ENCODE results near the gene CHAMP1.
"Not testable (repeated sequence)": the region's sequence is repeated elsewhere in the genome, so short reads cannot be mapped to it uniquely, and the experiment has no call there.

The CHAMP1 gene

DNA sequence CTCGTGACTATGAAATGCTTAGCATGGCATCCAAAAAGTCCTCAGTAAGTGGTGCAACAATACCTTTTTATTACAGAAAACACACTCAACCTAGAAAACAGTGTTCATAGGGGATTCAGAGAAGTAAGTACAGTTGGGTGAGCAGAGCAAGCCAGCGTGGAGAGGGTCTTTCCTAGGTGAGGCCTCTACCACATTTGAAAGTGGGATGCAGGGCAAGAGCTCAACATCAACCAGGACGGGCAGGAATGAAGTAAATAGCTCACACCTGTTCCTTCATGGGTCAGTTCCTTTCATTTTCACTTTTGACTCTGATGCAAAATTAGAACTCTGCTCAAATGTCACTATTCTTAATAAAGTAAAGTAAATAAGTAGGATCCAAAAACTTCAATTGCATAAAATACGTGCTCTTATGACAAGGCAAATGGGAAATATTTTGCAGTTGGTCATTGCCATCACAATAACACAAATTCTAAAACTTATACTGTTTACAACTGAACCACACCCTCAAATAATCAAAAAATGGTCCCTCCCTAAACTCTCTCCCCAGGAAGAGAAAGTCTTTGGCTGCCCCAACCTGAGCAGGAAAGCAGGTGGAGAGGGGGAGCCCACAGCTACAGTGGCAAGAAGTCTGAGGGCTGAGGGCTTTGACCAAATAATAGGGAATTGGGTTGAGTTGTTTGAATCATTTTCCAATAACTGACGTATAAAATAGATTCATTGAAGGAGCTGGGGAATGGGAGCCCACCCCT, 20.2 kb downstream of the CHAMP1 start:
- peaks cover 12% of the 10 kb centered on the region for H3K36me3 ChIP-seq (replicated peaks; ENCODE audit: low read depth, low read length)
- H2AFZ ChIP-seq (ENCODE audit: low read depth, low read length), result no peak overlapping the region
- H3K9ac ChIP-seq (ENCODE audit: low read length), result no peak overlapping the region
- H3K4me3 ChIP-seq (ENCODE audit: low read length), result peak overlapping the region; percentile 31
- peaks cover 21% of the 10 kb centered on the region for H3K4me1 ChIP-seq (ENCODE audit: low read length)
- no peaks in the 10 kb centered on the region for H4K20me1 ChIP-seq (ENCODE audit: insufficient read depth, low read length)
- no peaks in the 10 kb centered on the region for H3K9me3 ChIP-seq (ENCODE audit: insufficient read depth, low read length)
- H3K4me2 ChIP-seq (ENCODE audit: low read length), result peak overlapping the region; percentile 51
- no peaks in the 10 kb centered on the region for H3K79me2 ChIP-seq (ENCODE audit: low read length)
- H3K27me3 ChIP-seq (ENCODE audit: low read depth, low read length), result no peaks in the 10 kb centered on the region
- no peak overlapping the region for H3K27ac ChIP-seq (ENCODE audit: low read length)
- TF ChIP-seq, protein P1, sequence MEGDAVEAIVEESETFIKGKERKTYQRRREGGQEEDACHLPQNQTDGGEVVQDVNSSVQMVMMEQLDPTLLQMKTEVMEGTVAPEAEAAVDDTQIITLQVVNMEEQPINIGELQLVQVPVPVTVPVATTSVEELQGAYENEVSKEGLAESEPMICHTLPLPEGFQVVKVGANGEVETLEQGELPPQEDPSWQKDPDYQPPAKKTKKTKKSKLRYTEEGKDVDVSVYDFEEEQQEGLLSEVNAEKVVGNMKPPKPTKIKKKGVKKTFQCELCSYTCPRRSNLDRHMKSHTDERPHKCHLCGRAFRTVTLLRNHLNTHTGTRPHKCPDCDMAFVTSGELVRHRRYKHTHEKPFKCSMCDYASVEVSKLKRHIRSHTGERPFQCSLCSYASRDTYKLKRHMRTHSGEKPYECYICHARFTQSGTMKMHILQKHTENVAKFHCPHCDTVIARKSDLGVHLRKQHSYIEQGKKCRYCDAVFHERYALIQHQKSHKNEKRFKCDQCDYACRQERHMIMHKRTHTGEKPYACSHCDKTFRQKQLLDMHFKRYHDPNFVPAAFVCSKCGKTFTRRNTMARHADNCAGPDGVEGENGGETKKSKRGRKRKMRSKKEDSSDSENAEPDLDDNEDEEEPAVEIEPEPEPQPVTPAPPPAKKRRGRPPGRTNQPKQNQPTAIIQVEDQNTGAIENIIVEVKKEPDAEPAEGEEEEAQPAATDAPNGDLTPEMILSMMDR (IDR thresholded peaks at IDR 0.05; ENCODE audit: low read depth, low read length), result no peak
- TF ChIP-seq EZH2phosphoT487 (IDR thresholded peaks at IDR 0.05; ENCODE audit: low read depth), result no peak

DNA sequence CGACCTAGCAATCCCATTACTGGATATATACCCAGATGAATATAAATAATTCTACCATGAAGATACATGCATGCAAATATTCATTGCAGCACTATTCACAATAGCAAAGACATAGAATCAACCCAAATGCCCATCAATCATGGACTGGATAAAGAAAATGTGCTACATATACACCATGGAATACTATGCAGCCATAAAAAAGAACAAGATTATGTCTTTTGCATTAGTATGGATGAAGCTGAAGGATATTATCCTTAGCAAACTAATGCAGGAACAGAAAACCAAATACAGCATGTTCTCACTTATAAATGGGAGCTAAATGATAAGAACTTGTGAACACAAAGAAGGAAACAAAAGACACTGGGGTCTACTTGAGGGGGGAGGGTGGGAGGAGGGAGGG, 22.2 kb downstream of the CHAMP1 start:
- not testable (repeated sequence) for H4K20me1 ChIP-seq (ENCODE audit: insufficient read depth, low read length); H3K27ac ChIP-seq (ENCODE audit: low read length); H2AFZ ChIP-seq (ENCODE audit: low read depth, low read length); H3K36me3 ChIP-seq (replicated peaks; ENCODE audit: low read depth, low read length); H3K79me2 ChIP-seq (ENCODE audit: low read length); H3K9me3 ChIP-seq (ENCODE audit: insufficient read depth, low read length); H3K4me2 ChIP-seq (ENCODE audit: low read length); H3K27me3 ChIP-seq (ENCODE audit: low read depth, low read length); H3K4me3 ChIP-seq (ENCODE audit: low read length); H3K9ac ChIP-seq (ENCODE audit: low read length)
- peaks cover 27% of the 10 kb centered on the region for H3K4me1 ChIP-seq (ENCODE audit: low read length)

DNA sequence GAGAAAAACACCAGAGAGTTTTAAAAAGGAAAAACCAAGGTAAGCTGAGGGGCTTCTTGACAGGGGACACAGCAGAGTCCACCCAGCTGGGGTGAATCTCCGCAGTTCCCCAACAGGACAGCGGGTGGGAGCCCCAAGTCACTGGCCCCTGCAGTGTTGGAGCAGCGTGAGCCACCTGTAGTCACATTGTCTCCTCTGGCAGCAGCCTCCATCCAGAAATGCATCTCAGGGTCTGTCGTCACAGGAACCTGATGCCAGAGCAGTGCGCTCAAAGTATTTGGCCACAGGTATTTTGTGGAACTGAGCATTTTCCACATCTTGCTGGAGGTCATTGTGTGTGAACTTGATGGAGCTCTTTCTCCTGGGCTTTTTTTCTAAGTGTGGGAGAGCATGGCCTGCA, 24.7 kb downstream of the CHAMP1 start:
- Histone ChIP-seq H3K27me3 (ENCODE audit: low read depth, low read length) (no peaks in the 10 kb centered on the region), H2AFZ (ENCODE audit: low read depth, low read length) (no peak overlapping the region), H3K4me2 (ENCODE audit: low read length) (no peak overlapping the region), H3K9ac (ENCODE audit: low read length) (no peak overlapping the region), H3K4me1 (ENCODE audit: low read length) (peaks cover 16% of the 10 kb centered on the region), H3K79me2 (ENCODE audit: low read length) (no peaks in the 10 kb centered on the region), H3K4me3 (ENCODE audit: low read length) (no peak overlapping the region), H3K36me3 (replicated peaks; ENCODE audit: low read depth, low read length) (no peaks in the 10 kb centered on the region), H4K20me1 (ENCODE audit: insufficient read depth, low read length) (no peaks in the 10 kb centered on the region), H3K9me3 (ENCODE audit: insufficient read depth, low read length) (no peaks in the 10 kb centered on the region), H3K27ac (ENCODE audit: low read length) (no peak overlapping the region)
- TF ChIP-seq EZH2phosphoT487 (IDR thresholded peaks at IDR 0.05; ENCODE audit: low read depth), result no peak
- TF ChIP-seq, protein P1 (IDR thresholded peaks at IDR 0.05; ENCODE audit: low read depth, low read length), result no peak

DNA sequence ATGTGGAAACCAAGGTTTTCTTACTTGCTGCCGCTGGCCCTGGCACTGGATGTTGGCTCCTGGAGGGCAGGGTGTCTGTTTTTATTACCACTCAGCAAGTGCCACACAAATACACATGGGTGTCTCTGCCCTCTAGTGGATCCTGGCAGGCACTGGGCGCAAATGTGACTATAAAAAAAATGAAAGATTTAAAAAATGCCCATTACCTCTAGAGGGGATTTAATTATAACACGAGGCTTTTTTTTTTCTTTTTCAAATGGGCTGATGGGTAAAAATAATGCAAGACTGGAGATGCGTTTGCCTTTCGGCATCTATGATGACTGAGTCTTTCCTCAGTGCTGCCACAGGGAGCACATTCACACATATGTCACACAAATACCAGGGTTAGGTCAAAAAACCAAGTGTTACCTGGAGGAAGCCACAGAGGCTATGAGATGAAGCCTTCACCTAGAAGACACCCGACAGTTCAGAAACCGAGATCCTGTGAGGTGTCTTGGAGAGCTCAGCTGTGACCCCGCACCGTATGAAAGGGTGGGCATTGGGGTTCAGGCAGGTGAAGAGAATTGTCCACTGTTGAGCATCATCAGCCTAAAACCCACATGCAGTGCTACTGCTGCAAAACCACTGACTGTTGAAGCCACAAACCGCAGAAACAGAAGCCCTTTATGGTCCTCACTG, 25.7 kb downstream of the CHAMP1 start:
- H3K4me3 ChIP-seq (ENCODE audit: low read length), result no peak overlapping the region
- H3K27ac ChIP-seq (ENCODE audit: low read length), result no peak overlapping the region
- H3K27me3 ChIP-seq (ENCODE audit: low read depth, low read length), result no peaks in the 10 kb centered on the region
- H3K36me3 ChIP-seq (replicated peaks; ENCODE audit: low read depth, low read length), result no peaks in the 10 kb centered on the region
- H4K20me1 ChIP-seq (ENCODE audit: insufficient read depth, low read length), result no peaks in the 10 kb centered on the region
- peak overlapping the region; percentile 33 for H3K4me2 ChIP-seq (ENCODE audit: low read length)
- no peak overlapping the region for H2AFZ ChIP-seq (ENCODE audit: low read depth, low read length)
- H3K9ac ChIP-seq (ENCODE audit: low read length), result 0 out of 2 replicates have a peak overlapping the region, but pooled peaks have one; percentile 8
- no peak for TF ChIP-seq EZH2phosphoT487 (IDR thresholded peaks at IDR 0.05; ENCODE audit: low read depth)
- TF ChIP-seq, protein P1 (IDR thresholded peaks at IDR 0.05; ENCODE audit: low read depth, low read length), result peak; percentile 89
- H3K9me3 ChIP-seq (ENCODE audit: insufficient read depth, low read length), result no peaks in the 10 kb centered on the region
- H3K4me1 ChIP-seq (ENCODE audit: low read length), result peaks cover 8% of the 10 kb centered on the region
- no peaks in the 10 kb centered on the region for H3K79me2 ChIP-seq (ENCODE audit: low read length)

All from OCI-LY3 (cell line).